Lung (tissue), 12 donors: ENCODE data around the gene KDM2B. TPM values are rescaled to one million over a fixed set of nuclear protein-coding genes. Genes with fewer than 3 reads are reported as not detected.

ENCODE experiments used
- ATAC-seq: fragments of 200-7000 bp; cut with Tn5 transposase; one replicate; pipeline ENCODE4 v1.9.1; 2020; ENCODE audit warnings: moderate number of reproducible peaks; ENCODE audit not compliant: insufficient read depth, low FRiP score
- DNase-seq, 3 donors: peaks; one replicate each; pipeline ENCODE4 v3.0.0-alpha.2; 2013 to 2017
- H3K27ac ChIP-seq, 2 donors: one replicate each; pipeline ENCODE4 v1.5.1; 2013; ENCODE audit warnings: mild to moderate bottlenecking in 2 of 2, moderate library complexity in 2 of 2, control low read depth in 1 of 2, inconsistent platforms in 1 of 2, low read depth in 1 of 2, low read length in 1 of 2
- H3K27me3 ChIP-seq, 3 donors: one replicate each; pipeline ENCODE4 v1.5.1; 2013; ENCODE audit warnings: low read length in 2 of 3; ENCODE audit not compliant: control insufficient read depth in 3 of 3, insufficient read depth in 3 of 3
- H3K36me3 ChIP-seq, 4 donors: one replicate each; pipeline ENCODE4 v1.5.1; 2013; ENCODE audit warnings: low read length in 4 of 4, mild to moderate bottlenecking in 1 of 4, moderate library complexity in 1 of 4; ENCODE audit not compliant: control insufficient read depth in 4 of 4, insufficient read depth in 4 of 4
- H3K4me1 ChIP-seq, 5 donors: one replicate each; pipeline ENCODE4 v1.5.1; 2013; ENCODE audit warnings: low read length in 5 of 5, mild to moderate bottlenecking in 2 of 5, moderate library complexity in 1 of 5; ENCODE audit not compliant: control insufficient read depth in 5 of 5, insufficient read depth in 5 of 5
- H3K4me3 ChIP-seq: one replicate; pipeline ENCODE4 v1.5.1; 2013; ENCODE audit warnings: mild to moderate bottlenecking, control low read depth, moderate library complexity
- H3K9ac ChIP-seq, 2 donors: one replicate each; pipeline ENCODE4 v1.5.1; 2013; ENCODE audit warnings: low read length in 2 of 2, control low read depth in 1 of 2; ENCODE audit not compliant: insufficient read depth in 1 of 2
- H3K9me3 ChIP-seq, 4 donors: one replicate each; pipeline ENCODE4 v1.5.1; 2013; ENCODE audit warnings: low read length in 3 of 4, mild to moderate bottlenecking in 1 of 4, moderate library complexity in 1 of 4; ENCODE audit not compliant: control insufficient read depth in 4 of 4, insufficient read depth in 3 of 4
- WGBS, 2 donors: extraction: QIAGEN DNeasy Blood & Tissue Kit; methylation state at CpG; one replicate each; pipeline ENCODE4 v1.1.7; 2013; 5-methylcytosine and 5-hydroxymethylcytosine counted together
- polyA plus RNA-seq, 2 donors: library from polyadenylated mRNA; stranded (reverse); fragments of 200-250 nt; gene quantifications; one replicate each; pipeline ENCODE4 v1.2.1, GENCODE V29; 2013
- total RNA-seq, 2 donors: library from RNA; depleted of rRNA in 1 of 2; stranded (reverse); fragments of >200 nt in 1 of 2; gene quantifications; one replicate each; pipeline ENCODE4 v1.2.1, GENCODE V29; 2014 to 2021
- TF ChIP-seq, protein P1 (sequence below): IDR thresholded peaks from 2 replicates; pipeline ENCODE4 v1.5.1; 2012; ENCODE audit warnings: mild to moderate bottlenecking; ENCODE audit errors: control extremely low read depth, extremely low read depth
- donor health status: control.
- donor health status: control.
- donor health status: Bipolar disorder and iron deficiency.
- donor health status: healthy.
- donor health status: DM: yes; HTN: yes; CAD: no.

Gene KDM2B
- total and polyA plus RNA-seq, 4 donors: 13.8 to 44.5 (median 24.6) TPM

- Histone ChIP-seq H3K4me1 (no peaks in the 10 kb centered on the region), H3K4me3 (no peak overlapping the region), H3K9me3 (no peaks in the 10 kb centered on the region), H3K36me3 (no peaks in the 10 kb centered on the region), H3K27me3 (no peaks in the 10 kb centered on the region), H3K27ac (no peak overlapping the region), H3K9ac (no peak overlapping the region)
- 92 to 99% methylated on average over 6 of the region's 6 CpGs for WGBS, 2 donors
- TF ChIP-seq, protein P1, sequence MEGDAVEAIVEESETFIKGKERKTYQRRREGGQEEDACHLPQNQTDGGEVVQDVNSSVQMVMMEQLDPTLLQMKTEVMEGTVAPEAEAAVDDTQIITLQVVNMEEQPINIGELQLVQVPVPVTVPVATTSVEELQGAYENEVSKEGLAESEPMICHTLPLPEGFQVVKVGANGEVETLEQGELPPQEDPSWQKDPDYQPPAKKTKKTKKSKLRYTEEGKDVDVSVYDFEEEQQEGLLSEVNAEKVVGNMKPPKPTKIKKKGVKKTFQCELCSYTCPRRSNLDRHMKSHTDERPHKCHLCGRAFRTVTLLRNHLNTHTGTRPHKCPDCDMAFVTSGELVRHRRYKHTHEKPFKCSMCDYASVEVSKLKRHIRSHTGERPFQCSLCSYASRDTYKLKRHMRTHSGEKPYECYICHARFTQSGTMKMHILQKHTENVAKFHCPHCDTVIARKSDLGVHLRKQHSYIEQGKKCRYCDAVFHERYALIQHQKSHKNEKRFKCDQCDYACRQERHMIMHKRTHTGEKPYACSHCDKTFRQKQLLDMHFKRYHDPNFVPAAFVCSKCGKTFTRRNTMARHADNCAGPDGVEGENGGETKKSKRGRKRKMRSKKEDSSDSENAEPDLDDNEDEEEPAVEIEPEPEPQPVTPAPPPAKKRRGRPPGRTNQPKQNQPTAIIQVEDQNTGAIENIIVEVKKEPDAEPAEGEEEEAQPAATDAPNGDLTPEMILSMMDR: no peak
- DNase-seq (no peak), ATAC-seq (no peak)
Measured at GRCh38 chr12:121603581-121603980, 22.8 kb upstream of the KDM2B start.

DNA sequence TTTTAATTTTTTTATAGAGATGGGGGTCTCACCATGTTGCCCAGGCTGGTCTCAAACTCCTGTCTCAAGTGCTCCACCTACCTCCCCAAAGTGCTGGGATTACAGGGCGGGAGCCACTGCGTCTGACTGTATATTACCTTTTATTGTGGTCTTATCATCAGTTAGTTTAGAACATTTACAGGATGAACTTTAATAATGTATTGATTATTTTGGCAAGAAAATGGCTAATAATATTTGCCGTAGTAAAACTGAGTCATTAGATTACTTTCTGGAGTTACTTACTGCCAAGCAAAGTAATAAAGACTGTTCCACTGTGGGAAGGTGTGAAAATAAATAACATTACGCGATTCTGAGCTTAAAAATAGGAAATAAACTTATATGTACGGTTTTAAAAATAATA lies 21.9 kb upstream of the KDM2B start:
- Histone ChIP-seq H3K4me1 (no peaks in the 10 kb centered on the region), H3K9ac (no peak overlapping the region), H3K27ac (no peak overlapping the region), H3K9me3 (no peaks in the 10 kb centered on the region), H3K36me3 (no peaks in the 10 kb centered on the region), H3K27me3 (no peaks in the 10 kb centered on the region), H3K4me3 (no peak overlapping the region)
- ATAC-seq (no peak), DNase-seq (no peak)
- TF ChIP-seq, protein P1: no peak
- 95% methylated on average over 6 of the region's 6 CpGs for WGBS, 2 donors

DNA sequence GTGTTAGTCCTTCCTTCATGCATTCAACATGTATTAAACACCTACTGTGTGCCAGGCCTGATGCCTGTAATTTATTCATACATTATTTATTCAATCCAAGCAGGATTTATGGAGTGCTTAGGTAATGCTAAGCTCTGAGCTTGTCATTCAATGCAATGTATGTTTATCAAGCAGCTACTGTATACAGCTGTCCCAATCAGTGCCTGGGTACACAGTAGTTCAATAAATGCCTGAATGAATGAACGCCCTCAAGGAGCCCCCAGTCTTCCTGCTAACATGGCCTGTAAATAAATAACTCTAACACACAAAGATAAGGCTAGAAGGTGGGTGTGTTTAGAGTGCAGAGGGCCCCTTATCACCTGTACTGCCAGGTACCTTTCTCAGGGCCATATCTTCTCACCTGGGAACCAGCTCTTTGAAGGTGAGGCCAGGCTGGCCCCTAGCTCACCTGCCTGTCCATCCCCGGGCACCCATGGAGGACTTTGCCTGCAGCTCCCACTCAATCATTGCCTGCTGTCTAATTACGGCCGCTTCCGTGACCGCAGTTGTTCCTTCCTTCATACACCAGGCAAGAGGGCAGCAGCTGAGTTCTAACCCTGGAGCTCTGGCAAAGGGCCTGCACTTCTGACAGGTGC lies 20.0 kb upstream of the KDM2B start:
- WGBS, 2 donors: 79 to 81% methylated on average over 6 of the region's 6 CpGs
- H3K9me3 ChIP-seq: no peaks in the 10 kb centered on the region

More for the DNA sequence above, 20.0 kb upstream of the KDM2B start:
- H3K27ac ChIP-seq: no peak overlapping the region
- H3K4me3 ChIP-seq: no peak overlapping the region
- H3K36me3 ChIP-seq: no peaks in the 10 kb centered on the region
- DNase-seq: no peak
- ATAC-seq: no peak
- H3K9ac ChIP-seq: no peak overlapping the region
- no peaks in the 10 kb centered on the region for H3K4me1 ChIP-seq
- TF ChIP-seq, protein P1: no peak
- no peaks in the 10 kb centered on the region for H3K27me3 ChIP-seq
